DOHH2 (cell line): ENCODE measurements around the gene ABCB6.

Experiments
- EZH2phosphoT487 ChIP-seq: fragments of 200-600 bp; sonication (generic); IDR thresholded peaks from 2 replicates; pipeline ENCODE4 v1.6.1; 2017; ENCODE audit warnings: borderline replicate concordance, mild to moderate bottlenecking, antibody characterized with exemption, low read length, moderate library complexity, mixed read lengths
- TF ChIP-seq, protein P1 (sequence below): fragments of 200-600 bp; sonication (generic); IDR thresholded peaks from one replicate; pipeline ENCODE4 v1.5.1; 2014; ENCODE audit warnings: antibody characterized with exemption, mild to moderate bottlenecking, low read depth, low read length; ENCODE audit not compliant: poor library complexity, severe bottlenecking

DNA sequence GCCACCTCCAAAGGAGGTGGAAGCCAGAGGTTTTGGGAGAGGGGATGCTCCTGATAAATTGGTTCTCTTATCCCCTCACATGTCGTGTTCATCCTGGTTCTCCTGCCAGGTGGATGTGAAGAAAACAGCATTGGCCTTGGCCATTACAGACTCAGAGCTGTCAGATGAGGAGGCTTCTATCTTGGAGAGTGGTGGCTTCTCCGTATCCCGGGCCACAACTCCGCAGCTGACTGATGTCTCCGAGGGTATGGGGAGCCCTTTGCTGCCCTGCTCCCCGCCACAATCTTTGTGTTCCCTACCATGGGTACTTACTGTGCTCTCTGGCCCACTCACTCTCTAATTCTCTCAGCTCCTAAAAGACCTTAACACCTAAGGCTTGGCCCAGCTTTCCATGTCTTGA is 37.2 kb downstream of the ABCB6 start:
- TF ChIP-seq, protein P1, sequence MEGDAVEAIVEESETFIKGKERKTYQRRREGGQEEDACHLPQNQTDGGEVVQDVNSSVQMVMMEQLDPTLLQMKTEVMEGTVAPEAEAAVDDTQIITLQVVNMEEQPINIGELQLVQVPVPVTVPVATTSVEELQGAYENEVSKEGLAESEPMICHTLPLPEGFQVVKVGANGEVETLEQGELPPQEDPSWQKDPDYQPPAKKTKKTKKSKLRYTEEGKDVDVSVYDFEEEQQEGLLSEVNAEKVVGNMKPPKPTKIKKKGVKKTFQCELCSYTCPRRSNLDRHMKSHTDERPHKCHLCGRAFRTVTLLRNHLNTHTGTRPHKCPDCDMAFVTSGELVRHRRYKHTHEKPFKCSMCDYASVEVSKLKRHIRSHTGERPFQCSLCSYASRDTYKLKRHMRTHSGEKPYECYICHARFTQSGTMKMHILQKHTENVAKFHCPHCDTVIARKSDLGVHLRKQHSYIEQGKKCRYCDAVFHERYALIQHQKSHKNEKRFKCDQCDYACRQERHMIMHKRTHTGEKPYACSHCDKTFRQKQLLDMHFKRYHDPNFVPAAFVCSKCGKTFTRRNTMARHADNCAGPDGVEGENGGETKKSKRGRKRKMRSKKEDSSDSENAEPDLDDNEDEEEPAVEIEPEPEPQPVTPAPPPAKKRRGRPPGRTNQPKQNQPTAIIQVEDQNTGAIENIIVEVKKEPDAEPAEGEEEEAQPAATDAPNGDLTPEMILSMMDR = no peak
- no peak for TF ChIP-seq EZH2phosphoT487
